NCI-H1436 (cell line): ENCODE data around the gene CTSL.

Experiments
- DNase-seq: peaks from one replicate; lab custom pipeline; 2025; lab: John Stamatoyannopoulos, UW

Gene CTSL

DNA sequence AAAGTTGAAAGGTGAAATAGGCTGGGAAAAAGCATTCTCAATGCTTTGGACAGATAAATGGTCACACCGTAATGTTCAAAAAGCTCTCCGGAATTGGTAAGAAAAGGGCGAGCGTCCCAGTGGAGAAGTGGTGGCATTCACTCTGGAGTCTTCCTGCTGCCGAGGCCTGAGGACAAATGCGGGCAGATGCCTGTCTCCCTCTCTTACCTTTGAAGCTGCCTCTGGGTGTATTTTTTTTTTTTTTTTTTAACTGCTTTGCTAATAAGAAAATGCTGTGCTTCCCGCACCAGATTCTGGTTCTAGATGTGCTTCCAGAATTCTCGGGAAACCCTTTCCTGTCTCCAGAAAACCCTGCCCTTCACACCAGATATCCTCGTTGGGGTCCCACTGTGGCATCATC is 24.4 kb upstream of the CTSL start:
- no peak for DNase-seq

DNA sequence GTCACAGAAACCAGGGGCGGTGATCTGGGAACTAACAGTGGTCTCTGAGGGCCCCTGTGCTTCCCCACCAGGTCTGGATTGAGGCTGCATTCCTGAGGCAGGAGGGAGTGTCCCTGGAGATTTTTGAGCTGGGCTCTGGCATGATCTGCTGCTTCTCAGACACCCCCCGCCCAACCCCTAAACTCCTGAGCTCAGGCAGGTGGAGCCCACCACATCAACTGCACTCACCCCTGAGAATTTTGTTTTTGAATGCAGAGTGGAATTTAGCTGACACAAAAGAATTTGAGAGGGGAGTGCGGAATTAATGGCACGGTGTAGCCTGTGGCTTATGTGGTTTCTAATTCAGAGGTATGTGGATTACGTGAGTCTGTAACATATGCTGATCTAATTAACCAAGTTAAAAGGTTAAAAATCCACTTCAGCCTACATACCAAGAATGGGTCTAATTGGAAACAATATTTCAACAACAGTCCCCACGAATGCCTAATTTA is 23.9 kb upstream of the CTSL start:
- DNase-seq: no peak

DNA sequence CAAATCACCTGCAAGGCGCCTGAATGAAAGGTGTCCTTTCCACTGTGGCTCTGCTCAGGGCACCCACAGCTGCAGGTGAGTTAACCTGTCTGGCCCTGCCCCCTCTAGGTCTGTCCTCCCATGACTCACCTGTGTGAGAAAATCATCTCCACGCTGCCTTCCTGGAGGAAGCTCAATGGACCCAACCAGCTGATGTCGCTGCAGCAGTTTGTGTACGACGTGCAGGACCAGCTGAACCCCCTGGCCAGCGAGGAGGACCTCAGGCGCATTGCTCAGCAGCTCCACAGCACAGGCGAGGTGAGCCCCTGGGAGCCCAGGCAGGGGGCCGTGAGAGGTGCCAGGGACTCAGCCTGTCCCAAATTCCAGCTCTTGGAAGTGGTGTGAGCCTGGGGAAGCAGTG is 23.0 kb upstream of the CTSL start:
- no peak for DNase-seq

DNA sequence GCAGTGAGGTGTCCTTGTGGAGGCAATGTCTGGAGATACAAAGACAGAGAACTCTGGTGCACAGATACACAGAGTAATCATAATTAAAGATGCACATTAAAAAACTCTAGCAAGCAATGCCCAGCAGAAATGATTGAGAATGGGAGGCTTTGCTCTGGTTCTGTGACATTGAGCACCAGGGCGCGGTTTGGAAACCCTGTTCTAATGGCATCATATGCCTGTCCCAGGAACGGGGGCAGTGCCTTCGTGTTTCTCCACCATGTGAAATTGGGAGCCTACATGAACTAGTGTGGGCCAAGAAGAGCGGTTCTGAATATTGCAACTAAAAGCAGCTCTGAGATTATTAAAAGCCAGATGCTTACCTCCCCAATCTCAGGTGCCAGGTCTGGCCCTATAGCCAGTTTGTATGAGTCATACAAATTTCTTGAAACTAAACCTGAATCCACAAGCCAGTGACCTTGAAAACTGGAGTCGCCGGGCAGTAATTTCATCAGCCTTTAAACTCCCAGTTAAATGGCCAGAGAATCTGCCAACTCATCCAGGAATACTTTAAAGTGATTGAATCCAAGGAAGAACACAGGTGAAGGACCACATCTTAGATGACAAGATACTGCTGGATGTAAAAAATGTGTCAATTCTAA is 22.2 kb upstream of the CTSL start:
- DNase-seq: no peak

DNA sequence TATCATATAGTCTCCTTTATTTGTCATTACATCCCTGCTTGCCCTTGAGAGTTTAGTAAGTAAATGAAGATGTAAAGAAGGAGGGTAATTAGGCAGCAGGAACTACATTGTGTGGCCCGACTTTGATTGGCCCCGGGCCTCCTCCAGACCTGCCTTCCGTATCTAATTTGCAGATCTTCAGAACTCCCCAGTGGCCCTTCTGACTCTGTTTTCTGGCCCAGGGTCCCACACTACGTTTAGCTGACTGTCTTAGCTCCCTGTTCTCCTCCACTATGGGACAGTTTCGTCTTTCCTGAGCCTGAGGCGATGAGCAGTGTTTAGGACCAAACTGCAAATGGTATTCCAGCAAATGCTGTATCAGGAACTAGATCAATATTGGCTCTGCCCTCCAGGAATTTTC is 21.6 kb upstream of the CTSL start:
- no peak for DNase-seq

DNA sequence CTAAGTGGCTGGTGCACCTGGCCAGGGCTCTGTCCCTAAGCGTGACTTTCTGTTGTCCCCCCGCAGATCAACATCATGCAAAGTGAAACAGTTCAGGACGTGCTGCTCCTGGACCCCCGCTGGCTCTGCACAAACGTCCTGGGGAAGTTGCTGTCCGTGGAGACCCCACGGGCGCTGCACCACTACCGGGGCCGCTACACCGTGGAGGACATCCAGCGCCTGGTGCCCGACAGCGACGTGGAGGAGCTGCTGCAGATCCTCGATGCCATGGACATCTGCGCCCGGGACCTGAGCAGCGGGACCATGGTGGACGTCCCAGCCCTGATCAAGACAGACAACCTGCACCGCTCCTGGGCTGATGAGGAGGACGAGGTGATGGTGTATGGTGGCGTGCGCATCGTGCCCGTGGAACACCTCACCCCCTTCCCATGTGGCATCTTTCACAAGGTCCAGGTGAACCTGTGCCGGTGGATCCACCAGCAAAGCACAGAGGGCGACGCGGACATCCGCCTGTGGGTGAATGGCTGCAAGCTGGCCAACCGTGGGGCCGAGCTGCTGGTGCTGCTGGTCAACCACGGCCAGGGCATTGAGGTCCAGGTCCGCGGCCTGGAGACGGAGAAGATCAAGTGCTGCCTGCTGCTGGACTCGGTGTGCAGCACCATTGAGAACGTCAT is 19.7 kb upstream of the CTSL start:
- DNase-seq: no peak

DNA sequence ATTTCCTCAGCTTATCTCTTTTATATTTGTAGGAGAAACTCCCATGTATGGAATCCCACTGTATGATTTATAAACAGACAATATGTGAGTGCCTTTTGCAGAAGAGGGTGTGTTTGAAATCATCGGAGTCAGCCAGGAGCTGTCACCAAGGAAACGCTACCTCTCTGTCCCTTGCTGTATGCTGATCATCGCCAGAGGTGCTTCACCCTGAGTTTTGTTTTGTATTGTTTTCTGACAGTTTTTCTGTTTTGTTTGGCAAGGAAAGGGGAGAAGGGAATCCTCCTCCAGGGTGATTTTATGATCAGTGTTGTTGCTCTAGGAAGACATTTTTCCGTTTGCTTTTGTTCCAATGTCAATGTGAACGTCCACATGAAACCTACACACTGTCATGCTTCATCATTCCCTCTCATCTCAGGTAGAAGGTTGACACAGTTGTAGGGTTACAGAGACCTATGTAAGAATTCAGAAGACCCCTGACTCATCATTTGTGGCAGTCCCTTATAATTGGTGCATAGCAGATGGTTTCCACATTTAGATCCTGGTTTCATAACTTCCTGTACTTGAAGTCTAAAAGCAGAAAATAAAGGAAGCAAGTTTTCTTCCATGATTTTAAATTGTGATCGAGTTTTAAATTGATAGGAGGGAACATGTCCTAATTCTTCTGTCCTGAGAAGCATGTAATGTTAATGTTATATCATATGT is 18.0 kb upstream of the CTSL start:
- DNase-seq: no peak

DNA sequence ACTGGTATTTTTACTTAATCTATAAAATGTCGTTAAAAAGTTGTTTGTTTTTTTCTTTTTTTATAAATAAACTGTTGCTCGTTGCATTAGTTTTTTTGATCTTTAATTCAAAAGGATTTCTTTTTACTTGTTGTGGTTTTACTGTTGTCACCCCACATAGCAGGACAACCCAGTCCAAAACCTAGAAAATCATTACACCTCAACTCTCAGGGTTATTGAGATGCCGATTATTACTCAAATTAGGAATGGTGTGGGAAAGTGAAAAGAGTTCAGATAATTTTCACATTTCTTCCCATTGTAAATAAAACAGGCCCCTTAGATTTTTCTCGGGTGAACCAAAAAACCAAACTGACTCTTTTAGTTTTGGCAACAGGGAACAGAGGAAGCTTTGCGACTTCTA is 17.4 kb upstream of the CTSL start:
- DNase-seq: no peak

DNA sequence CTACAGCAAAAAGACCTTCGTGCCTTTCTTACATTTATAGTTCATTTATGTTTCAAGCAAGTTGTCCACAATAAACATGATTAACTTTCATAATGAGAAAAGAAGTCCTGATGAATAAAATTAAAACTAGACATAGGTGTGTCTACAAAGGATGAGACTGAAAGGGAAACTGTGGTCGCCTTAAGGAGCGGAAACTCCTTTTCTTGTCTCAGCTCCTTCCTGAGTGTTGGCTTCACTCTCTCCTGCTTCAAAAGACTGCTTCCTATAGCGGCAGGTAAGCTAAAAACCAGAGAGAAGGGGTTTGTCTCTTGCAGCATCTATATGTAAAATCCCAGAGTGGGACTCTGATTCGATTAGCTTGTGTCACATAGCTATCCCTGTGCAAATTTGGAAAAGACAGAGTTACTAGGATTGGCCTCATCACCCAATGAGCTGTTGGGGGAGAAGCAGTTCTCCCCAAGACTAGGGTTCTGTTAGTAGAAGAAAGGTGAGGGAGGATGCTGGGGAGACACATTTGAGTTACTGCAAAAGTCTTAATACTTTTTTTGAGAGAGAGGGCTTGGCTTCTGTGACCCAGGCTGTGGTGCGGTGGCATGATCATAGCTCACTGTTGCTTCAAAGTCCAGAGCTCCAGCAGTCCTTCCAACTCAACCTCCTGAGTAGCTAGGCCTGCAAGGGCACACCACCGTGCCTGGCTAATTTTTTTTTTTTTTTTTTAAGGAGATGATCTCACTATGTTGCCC is 16.8 kb upstream of the CTSL start:
- DNase-seq: no peak

DNA sequence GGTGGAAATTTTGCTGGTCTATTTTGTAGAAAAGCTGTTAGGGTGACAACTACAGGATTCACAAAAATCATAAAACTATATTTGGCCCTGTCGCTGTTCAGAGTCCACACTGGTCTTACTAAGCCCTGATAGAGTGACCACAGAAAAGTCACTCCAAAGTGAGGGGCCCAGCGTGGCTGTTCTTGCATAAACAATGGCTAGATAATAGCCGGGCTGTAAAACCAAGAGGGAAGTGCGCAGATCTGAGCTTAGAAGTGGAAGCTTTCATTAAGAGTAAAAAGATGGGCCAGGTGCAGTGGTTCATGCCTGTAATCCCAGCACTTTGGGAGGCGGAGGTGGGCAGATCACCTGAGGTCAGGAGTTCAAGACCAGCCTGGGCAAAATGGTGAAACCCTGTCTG is 15.5 kb upstream of the CTSL start:
- DNase-seq: no peak

DNA sequence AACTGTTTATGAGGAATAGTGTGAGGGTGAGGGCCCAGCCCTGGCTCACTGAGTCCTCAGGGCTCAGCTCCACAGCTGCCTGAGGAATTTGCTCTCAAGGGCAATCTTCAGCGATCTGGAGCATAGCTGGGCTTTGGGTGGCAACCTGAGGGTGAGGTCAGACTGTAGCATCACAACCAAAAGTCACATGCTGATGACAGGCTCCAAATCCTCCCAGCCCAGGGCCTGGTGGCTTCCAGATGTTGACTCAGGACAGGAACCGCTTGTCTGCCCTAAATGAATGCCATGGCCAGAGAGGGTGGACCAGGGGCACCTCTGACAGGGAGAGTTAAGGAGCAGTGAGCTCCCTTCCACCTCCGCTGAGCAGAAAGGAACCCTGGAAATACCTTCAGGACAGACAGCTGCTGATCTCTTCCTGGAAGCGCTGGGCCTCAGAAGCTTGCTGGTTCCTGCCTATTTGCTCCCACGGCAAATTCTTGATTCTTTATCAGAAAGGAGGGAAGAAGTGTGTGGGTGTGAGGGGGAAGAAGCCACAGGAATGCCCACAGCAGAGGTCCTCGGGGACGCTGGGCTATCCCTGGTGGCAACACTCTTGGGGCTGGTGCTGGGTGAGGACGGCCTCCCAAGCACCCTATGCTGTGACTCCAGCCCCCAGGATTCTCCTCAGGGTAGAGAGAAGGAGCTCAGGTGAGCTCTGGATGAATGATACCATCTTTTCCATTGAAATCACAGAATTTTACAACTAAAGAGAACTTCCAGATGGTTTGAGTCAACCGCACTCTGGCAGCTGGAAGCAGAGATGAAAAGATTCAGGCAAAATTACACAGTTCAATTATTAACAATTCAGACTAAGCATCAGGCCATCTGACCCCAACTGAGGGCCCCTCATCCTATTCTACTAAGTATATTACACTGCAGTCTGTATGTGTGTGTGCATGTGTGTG is 13.8 kb upstream of the CTSL start:
- DNase-seq: no peak

DNA sequence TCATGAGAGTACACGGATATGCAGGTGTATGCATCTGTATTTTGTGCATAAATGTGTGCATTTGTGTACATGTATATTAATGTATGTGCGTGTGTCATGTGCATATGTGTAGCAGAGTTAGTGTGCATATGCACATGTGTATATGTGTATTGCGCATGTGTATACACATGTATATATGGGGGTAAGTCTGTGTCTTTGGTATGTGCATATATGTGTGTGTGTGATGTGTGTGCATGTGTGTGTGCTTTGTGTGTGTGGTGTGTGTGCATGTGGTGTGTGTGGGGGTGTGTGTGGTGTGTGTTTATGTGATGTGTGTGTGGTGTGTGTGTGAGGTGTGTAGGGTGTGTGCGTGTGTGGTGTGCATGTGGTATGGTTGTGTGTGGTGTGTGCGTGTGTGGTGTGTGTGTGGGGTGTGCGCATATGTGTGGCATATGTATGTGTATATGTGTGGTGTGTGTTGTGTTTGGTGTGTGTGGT is 13.1 kb upstream of the CTSL start:
- DNase-seq: no peak

DNA sequence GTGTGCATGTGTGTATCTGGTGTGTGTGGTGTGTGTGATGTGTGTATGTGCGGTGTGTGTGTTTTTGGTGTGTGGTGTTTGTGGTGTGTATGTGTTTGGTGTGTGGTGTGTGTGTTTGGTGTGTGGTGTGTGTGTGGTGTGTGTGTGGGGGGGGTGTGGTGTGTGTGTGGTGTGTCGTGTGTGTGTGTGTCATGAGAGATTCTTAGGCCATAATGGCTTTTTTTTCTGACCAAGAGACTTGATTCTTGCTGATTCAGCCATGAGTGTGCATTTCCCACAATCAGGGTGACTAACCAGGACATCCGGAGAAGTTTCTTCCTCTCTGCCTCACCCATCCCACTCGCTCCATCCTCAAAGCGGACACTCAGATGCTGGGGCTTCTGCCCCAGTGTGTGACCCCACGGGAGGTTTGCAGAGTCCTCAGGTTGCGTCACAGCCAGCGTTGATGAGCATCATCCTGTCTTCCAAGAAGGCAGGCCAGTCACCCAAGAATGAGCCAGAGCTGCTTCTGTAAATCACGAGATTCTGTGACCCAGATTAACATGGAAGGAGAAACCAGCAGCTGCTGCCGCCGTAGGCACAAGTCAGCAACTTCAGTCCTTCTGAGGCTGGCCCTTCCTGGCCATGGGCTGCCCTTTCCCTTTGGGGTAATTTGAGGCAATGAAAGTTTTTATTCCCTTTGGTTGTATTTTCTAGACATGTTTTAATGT is 12.5 kb upstream of the CTSL start:
- DNase-seq: no peak

DNA sequence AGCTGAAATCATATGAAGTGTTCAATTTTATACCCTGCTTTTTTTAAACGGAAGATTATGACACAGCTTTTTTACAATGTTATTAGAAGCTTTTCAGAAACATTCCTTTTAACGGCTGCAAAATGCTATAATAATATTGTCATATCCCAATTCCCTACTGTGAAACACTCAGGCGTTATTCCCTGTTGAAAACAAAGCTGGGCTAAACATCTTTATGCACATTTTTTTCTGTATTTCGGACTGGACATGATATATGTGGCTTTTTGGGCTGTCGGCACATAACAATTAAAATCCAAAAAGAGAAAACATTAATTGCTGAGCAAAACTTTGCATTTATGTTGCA is 12.0 kb upstream of the CTSL start:
- no peak for DNase-seq

DNA sequence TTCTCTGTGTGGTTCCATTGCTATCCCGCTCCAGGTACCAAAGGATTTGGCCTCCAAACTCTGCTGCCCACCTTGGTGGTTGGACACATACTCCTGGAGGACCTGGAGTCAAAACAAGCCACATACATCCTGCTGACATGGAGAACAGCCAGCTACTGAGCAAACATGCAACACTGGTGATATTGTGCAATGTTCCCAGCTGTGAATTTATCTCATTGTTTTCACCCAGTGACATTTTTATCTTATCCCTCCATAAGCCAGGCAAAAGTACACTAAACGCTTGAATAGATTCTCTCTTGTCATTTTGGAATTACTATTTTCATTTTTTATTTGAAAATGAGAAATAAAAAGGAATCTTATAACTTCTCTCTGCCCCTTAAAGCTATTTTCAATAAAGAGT is 11.1 kb upstream of the CTSL start:
- DNase-seq: no peak

DNA sequence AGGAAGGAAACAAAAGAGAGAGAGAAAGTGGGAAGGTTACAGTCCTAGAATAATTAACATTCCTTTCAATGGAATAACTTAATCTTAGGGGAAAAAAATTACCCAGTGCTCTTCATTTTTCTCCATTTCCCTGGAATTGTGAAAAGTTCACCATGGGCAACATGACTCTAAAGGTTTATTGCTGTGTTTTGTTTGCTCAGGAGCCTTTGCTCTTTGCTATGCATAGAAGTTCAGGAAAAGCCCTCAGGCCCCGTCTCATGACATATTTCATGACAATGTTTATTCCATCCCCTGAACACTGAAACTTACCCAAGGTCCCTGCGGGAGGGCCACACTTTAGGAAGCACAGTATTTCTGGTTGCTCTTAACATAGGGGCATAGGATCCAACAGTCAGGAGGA is 9.8 kb upstream of the CTSL start:
- no peak for DNase-seq

DNA sequence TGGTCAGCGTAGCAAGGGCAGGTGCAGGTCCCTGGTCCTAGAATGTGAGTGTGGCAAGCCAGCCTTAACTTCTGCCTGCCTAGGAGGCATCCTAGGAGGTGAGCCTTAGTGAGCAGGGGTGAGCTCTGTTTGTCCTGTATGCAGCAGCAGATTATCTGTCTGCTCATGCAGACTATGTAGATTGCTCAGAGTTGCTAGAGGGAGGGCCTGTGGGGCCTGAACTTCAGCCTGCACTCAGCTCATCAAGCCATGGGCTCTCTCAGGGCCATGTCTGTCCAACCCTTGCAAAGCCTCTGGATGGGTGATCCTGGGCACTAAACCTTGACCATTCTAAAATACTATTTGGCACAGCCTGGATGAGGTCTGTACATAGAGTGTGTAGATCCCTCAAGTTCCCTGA is 8.5 kb upstream of the CTSL start:
- no peak for DNase-seq

DNA sequence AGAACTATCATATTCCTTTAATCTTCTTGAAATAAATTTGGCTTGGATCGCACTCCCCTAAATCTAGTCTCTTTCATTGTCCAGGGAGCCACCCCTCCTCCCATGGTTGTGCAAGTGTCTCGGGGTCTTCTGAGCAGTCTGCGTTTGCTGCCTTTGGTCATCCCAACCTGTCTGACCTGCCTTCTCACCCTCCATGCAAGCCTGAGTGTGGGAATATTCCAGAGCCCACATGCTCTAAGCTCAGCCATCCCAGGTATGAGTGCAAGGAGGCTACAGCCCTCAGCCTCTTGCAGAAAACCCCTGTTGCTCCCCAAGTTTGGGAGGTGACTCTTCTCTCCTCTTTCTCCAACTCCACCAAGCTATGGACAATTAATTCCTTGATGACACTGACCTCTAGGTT is 7.7 kb upstream of the CTSL start:
- no peak for DNase-seq

DNA sequence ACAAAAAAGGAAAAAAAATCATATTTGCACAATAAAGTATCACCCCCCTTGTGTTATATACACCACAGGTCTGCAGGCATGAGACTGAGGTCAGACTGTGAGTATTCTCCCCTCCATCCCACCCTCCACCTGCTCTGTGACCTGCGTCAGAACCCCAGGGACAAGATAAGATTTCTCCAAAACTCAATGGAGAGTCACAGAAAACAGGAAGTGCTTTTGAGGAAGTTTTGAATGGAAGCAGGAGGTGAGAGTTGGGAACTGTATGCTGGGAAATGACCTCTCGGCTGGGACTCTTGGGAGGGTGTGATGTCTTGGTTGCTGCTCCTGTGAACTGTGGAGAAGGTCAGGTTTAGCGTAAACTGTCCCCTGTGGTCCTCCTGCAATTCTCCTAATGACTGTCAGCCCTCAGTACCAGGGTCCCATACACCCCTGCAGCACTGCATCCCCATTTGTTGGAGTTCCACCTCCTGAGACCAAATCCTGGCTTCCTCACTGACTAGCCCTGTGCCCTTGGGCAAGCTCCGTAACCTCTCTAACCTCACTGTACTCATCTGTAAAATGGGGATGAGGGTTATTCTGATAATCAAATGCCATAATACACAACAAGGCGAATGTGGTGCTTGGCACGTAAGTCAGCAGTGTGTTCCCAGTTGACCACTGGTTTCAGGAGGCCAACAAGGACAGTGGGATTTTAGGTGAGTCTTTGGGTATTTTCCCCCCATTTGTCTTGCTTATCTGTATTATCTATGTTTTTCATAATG is 6.9 kb upstream of the CTSL start:
- no peak for DNase-seq

DNA sequence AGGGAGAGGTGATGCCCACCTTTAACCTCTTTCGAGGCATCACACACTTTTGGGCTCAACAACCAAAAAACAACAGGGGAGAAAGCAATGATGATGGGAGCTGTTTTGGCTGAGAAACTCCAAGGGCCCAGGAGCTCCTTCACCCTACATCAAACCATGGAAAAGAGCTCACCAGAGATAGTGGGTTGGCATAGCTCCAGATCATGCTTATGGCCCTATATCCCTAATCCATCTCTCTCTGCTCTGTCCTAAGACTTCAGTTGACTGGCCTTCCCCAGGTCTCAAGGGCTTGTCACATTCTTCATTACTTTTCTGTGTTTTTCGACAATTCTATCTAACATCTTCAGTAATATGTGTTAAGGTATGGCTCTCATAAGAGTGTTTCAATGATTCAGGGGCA is 5.7 kb upstream of the CTSL start:
- no peak for DNase-seq
